Dendritic cell treated with granulocyte-macrophage colony-stimulating factor and Interleukin-4, amounts not matched to agents 40 ng/mL and 50 ng/mL, for 4 days (primary cell): ENCODE data around the gene SOAT1.
"Not testable (repeated sequence)": the region's sequence is repeated elsewhere in the genome, so short reads cannot be mapped to it uniquely, and the experiment has no call there.

Experiments used
- H3K27ac Mint-ChIP-seq: one replicate; pipeline ENCODE4 v1.8.0; 2022; ENCODE audit warnings: mild to moderate bottlenecking, mixed read lengths
- H3K27me3 Mint-ChIP-seq: one replicate; pipeline ENCODE4 v1.8.0; 2022; ENCODE audit warnings: mild to moderate bottlenecking, mixed read lengths
- H3K36me3 Mint-ChIP-seq: one replicate; pipeline ENCODE4 v1.8.0; 2022; ENCODE audit warnings: low read depth, mixed read lengths
- H3K4me1 Mint-ChIP-seq: one replicate; pipeline ENCODE4 v1.8.0; 2022; ENCODE audit warnings: low read depth, mixed read lengths
- H3K4me3 Mint-ChIP-seq: one replicate; pipeline ENCODE4 v1.8.0; 2022; ENCODE audit warnings: mild to moderate bottlenecking, moderate library complexity, mixed read lengths
- H3K9me3 Mint-ChIP-seq: one replicate; pipeline ENCODE4 v1.8.0; 2022; ENCODE audit warnings: mixed read lengths
- intact Hi-C: fragments of 100-400 bp; cut with micrococcal nuclease; formaldehyde crosslinking; loops from one replicate; pipeline ENCODE4 v1.15.0; 2022

Gene SOAT1

DNA sequence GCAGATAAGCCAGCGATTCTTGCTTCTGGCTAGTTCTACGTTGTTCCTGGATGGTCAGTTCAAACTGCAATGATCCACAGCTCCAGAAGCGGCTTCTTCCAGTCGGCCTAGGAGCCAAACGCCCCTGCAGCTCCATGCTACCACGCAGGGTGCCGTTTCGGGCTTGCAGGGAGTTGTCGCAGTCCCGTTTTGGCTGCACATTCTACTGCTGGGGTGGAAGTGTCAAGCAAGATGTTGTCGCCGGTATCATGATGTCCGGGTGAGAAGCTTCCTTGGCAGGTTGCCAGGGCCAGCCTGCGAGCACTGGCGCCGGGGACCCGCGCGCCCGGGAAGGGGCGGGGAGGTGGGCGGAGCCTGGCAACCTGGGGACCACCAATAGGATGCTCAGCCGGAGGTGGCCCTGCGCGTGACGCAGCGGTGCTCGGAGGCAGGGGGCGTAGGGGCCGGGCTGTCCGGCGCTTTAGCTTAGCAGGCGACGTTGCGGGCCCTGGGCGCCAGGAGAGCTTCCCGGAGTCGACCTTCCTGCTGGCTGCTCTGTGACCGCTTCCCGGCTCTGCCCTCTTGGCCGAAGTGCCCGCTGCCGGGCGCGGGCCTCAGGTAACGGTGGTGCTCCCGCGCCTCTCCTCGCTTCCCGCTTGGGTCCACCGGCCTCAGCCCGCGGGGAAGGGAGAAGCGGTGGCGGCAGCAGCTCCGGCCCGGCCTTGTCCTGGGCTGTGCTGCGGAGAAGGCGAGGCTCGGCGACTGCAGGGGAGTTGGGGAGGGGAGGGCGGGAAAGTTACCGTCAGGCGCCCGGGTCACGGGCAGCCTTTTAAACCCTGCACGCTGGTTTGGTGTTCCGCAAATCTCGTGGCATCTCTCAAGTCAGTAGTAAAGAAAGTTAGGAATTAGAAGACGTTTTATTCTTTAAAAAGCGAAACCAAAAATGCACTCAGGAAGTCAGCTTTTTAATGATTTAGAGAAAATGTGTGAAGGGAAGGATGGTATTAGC, at the start of gene SOAT1:
TSS of gene SOAT1 (plus strand) at position 458 of the 988 bp plus-strand sequence. CDS start 8,888 bp downstream, outside the sequence.
- intact Hi-C loops: loop anchor here (1.0 to 10.0 kb wide), 5 partner anchors 69 to 213 kb away; partner anchors contain the start of genes ABL2 and AXDND1
- peak within 1 kb of the TSS; percentile 82 for H3K4me3 Mint-ChIP-seq
- peaks cover 50% of the 10 kb centered on the region for H3K36me3 Mint-ChIP-seq
- H3K4me1 Mint-ChIP-seq: peaks cover 68% of the 10 kb centered on the region
- H3K9me3 Mint-ChIP-seq: no peaks in the 10 kb centered on the region
- peak within 1 kb of the TSS; percentile 80 for H3K27ac Mint-ChIP-seq
- H3K27me3 Mint-ChIP-seq: no peaks in the 10 kb centered on the region

DNA sequence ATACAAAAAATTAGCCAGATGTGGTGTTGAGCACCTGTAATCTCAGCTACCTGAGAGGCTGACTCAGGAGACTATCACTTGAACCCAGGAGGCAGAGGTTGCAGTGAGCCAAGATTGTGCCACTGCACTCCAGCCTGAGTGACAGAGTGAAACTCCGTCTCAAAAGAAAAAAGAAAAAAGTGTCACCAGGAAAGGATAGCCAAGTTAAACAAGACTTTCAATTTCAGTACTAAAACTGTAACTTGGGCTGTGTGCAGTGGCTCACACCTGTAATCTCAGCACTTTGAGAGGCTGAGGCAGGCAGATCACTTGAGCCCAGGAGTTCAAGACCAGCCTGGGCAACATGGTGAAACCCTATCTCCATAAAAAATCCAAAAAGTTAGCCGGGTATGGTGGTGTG, 48.2 kb upstream of the SOAT1 start:
- H3K4me3 Mint-ChIP-seq, H3K27ac Mint-ChIP-seq, H3K36me3 Mint-ChIP-seq, H3K9me3 Mint-ChIP-seq, H3K27me3 Mint-ChIP-seq, intact Hi-C loops: not testable (repeated sequence)
- H3K4me1 Mint-ChIP-seq: peaks cover 14% of the 10 kb centered on the region

DNA sequence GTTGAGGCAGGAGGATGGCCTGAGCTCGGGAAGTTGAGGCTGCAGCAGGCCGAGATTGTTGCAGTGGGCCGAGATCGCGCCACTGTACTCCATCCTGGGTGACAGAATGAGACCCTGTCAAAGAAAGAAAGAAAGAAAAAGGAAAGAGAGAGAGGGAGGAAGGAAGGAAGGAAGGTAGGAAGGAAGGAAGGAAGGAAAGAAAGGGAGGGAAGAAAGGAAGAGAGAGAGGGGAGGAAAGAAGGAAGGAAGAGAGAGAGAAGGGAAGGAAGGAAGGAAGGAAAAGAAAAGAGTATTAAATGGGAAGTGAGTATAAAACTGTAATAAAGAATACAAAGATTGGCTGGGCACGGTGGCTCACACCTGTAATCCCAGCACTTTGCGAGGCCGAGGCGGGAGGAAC, 45.7 kb upstream of the SOAT1 start:
- H3K9me3 Mint-ChIP-seq: no peaks in the 10 kb centered on the region
- H3K4me1 Mint-ChIP-seq: peaks cover 24% of the 10 kb centered on the region
- intact Hi-C loops: no loop called here
- no peaks in the 10 kb centered on the region for H3K27me3 Mint-ChIP-seq
- H3K36me3 Mint-ChIP-seq: no peaks in the 10 kb centered on the region
- H3K27ac Mint-ChIP-seq: no peak overlapping the region
- no peak overlapping the region for H3K4me3 Mint-ChIP-seq

DNA sequence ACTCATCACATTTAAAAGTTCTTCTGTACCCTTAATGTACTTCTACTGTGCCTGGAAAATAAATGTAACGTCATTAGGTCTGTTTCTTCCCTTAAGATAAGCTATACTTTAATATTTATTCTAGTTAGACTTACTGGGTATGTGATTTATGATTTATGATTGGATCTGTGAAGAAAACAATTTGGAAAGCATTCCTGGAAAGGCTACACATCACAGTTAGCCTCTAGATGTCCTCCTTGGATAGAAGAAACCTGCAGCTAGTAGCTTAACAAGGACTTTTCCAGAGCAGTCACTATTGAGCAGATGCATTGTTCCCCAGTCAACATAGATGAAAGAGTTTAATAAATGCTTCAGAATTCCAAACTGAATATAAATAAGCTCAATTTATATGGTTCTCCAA, 41.9 kb upstream of the SOAT1 start:
- H3K27ac Mint-ChIP-seq: no peak overlapping the region
- H3K4me1 Mint-ChIP-seq: peaks cover 25% of the 10 kb centered on the region
- no peak overlapping the region for H3K4me3 Mint-ChIP-seq
- no peaks in the 10 kb centered on the region for H3K27me3 Mint-ChIP-seq
- H3K9me3 Mint-ChIP-seq: no peaks in the 10 kb centered on the region
- no peaks in the 10 kb centered on the region for H3K36me3 Mint-ChIP-seq
- intact Hi-C loops: loop anchor here (2.0 kb wide), 1 partner anchor 119 kb away; no protein-coding TSS in a partner anchor

DNA sequence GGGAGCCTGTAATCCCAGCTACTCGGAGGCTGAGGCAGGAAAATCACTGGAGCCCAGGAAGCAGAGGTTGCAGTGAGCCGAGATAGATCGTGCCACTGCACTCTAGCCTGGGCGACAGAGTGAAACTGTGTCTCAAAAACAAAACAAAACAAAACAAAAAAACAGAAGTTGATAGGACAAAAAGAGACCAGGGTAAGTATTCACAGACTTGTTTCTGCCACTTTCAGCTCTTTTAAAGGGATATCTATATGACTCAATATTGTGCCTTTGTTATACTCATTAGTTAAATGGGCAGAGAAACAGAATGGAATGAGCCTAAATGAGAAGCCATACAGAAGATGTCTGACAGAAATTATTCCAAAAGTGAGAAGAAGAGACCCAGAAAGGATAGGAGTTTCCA, 41.0 kb upstream of the SOAT1 start:
- Mint-ChIP-seq H3K36me3 (no peaks in the 10 kb centered on the region), H3K4me1 (peaks cover 25% of the 10 kb centered on the region), H3K27ac (peak overlapping the region; percentile 4), H3K9me3 (no peaks in the 10 kb centered on the region), H3K4me3 (no peak overlapping the region), H3K27me3 (no peaks in the 10 kb centered on the region)
- intact Hi-C loops: no loop called here

DNA sequence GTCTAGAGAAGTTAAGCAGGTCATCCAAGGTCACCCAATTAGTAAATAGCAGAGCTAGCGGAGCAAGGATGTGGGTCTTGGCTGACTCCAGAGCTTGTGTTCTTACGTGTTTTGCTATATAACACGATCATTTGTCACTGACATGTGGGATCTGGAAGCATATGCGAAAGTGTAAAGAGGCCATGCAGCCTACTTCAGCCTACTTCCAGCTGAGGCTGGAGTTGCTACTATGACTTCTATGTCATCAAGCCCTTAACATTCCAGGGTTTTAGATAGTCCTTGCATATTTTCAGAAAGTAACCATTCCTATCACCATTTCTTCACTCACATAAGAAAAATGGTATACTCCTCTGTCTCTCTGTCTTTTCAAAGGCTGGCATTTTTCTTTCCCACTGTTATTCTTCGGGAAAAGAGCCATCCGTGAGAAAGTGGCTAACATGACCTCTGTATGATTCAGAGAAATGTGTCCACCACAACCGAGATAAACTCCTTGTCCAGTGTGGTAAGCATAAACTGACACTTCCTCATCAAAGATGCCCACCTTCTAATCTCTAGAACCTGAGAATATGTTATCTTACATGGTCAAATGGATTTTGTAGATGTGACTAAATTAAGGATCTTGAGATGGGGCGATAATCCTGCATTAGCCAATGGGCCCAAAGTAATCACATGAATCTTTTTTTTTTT, 40.2 kb upstream of the SOAT1 start:
- no peak overlapping the region for H3K4me3 Mint-ChIP-seq
- intact Hi-C loops: no loop called here
- peaks cover 18% of the 10 kb centered on the region for H3K4me1 Mint-ChIP-seq
- no peaks in the 10 kb centered on the region for H3K9me3 Mint-ChIP-seq
- no peak overlapping the region for H3K27ac Mint-ChIP-seq
- H3K36me3 Mint-ChIP-seq: no peaks in the 10 kb centered on the region
- H3K27me3 Mint-ChIP-seq: no peaks in the 10 kb centered on the region

DNA sequence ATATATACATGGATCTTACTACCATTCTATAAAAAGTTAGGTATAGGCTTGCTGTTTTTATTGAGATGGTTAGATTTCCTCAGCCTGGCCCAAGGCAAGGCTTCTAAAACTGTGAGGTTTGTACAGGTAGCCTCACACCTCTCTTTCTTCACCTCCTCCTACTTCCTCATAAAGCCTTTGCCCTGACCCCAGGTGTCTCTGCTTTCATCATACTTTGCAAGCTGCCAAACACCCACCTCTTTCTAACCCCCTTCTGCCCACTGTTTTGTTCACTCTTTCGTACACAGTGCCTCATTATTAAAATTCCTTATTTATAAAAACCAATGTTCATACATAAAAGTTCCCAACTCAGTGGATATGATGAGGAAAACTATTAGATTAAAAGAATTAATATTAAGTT, 31.4 kb upstream of the SOAT1 start:
- Mint-ChIP-seq H3K27me3 (no peaks in the 10 kb centered on the region), H3K4me1 (no peaks in the 10 kb centered on the region), H3K9me3 (no peaks in the 10 kb centered on the region), H3K36me3 (no peaks in the 10 kb centered on the region), H3K27ac (no peak overlapping the region), H3K4me3 (no peak overlapping the region)
- intact Hi-C loops: no loop called here

DNA sequence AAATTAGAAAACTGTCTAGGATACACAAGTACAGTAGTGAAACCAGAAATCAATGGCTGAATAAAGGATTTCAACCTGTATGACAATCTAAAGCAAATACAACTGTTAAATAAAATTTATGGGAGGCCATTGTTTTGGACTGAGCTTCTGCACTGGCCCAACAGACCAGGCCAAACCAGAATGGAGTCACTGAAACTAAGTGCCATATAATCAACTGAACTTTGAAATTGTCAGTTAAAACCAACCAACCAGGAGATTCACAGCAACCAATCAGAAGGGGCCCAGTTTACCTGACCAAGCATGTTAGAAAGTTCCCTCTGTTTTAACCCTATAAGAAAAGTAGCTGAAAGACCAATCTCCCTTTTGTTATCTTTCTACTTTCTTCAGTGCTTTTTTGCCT, 30.5 kb upstream of the SOAT1 start:
- Mint-ChIP-seq H3K9me3 (no peaks in the 10 kb centered on the region), H3K4me1 (no peaks in the 10 kb centered on the region), H3K27me3 (no peaks in the 10 kb centered on the region), H3K4me3 (no peak overlapping the region), H3K27ac (no peak overlapping the region), H3K36me3 (no peaks in the 10 kb centered on the region)
- intact Hi-C loops: no loop called here

DNA sequence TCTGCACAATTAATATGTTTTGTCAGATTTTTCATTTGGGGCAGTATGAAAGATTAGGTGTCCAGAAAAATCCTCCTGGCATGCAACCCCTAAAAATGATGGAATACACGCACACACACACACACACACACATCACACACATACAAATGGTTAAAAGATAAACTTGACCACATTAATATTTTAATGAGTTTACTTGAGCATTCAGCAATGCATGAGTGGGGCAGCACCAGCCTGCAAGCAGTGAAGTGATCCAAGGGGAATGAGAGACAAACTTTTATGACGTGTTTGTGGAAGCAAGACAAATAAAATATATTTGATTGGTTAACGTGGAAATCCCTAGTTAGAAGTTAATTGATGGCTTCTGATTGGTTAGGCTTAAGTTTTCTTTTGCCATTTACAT, 29.1 kb upstream of the SOAT1 start:
- Mint-ChIP-seq H3K36me3 (no peaks in the 10 kb centered on the region), H3K4me1 (no peaks in the 10 kb centered on the region), H3K27me3 (no peaks in the 10 kb centered on the region), H3K27ac (no peak overlapping the region), H3K9me3 (no peaks in the 10 kb centered on the region), H3K4me3 (no peak overlapping the region)
- intact Hi-C loops: no loop called here

DNA sequence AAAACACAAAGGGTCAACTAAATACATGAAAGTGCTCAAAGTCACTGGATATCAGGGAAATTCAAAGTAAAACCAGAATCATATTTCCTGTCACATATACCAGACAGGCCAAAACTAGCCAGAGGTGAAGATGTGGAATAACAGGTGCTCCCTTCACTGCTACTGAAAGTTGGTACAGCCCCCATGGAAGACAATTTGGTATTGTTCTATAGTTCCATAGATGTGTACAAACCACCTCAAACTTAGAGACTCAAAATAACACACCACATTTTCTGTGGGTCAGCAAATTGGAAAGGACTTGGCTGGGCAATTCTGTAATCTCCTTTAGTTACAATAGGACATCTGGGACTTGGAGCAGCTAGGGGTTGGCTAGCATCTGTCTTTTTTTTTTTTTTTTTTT, 24.5 kb upstream of the SOAT1 start:
- H3K4me1 Mint-ChIP-seq: no peaks in the 10 kb centered on the region
- H3K27ac Mint-ChIP-seq: no peak overlapping the region
- intact Hi-C loops: no loop called here
- H3K4me3 Mint-ChIP-seq: no peak overlapping the region
- H3K9me3 Mint-ChIP-seq: no peaks in the 10 kb centered on the region
- H3K27me3 Mint-ChIP-seq: no peaks in the 10 kb centered on the region
- no peaks in the 10 kb centered on the region for H3K36me3 Mint-ChIP-seq

DNA sequence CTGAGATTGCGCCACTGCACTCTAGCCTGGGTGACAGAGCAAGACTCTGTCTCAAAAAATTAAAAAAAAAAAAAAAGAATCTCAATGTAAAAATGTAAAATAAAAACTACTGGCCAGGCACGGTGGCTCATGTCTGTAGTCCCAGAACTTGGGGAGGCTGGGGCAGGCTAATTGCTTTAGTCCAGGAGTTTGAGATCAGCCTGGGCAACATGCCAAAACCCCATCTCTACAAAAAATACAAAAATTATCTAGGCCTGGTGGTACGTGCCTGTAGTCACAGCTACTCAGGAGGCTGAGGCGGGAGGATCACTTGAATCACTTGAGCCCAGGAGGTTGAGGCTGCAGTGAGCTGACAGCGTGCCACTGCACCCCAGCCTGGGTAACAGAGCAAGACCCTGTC, 19.2 kb upstream of the SOAT1 start:
- H3K27me3 Mint-ChIP-seq, H3K9me3 Mint-ChIP-seq, H3K36me3 Mint-ChIP-seq, H3K4me3 Mint-ChIP-seq, H3K4me1 Mint-ChIP-seq, H3K27ac Mint-ChIP-seq, intact Hi-C loops: not testable (repeated sequence)

DNA sequence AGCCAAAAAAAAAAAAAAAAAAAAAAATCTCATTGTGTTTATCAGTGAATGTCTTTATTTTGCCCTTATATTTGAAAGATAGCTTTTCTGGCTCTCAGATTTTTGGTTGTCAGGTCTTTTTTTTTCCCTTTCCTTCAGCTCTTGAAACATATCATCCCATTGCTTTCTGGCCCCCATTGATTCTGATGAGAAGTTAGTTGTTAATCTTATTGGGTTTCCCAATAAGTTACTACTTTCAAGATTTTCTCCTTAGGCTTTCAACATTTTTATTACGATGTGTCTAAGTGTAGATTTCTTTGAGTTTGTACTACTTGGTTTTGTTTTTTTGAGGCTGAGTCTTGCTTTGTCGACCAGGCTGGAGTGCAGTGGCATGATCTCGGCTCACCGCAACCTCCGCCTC, 14.7 kb upstream of the SOAT1 start:
- peaks cover 6% of the 10 kb centered on the region for H3K36me3 Mint-ChIP-seq
- no peaks in the 10 kb centered on the region for H3K27me3 Mint-ChIP-seq
- H3K4me1 Mint-ChIP-seq: no peaks in the 10 kb centered on the region
- no peak overlapping the region for H3K4me3 Mint-ChIP-seq
- H3K9me3 Mint-ChIP-seq: peaks cover 16% of the 10 kb centered on the region
- intact Hi-C loops: no loop called here
- no peak overlapping the region for H3K27ac Mint-ChIP-seq

DNA sequence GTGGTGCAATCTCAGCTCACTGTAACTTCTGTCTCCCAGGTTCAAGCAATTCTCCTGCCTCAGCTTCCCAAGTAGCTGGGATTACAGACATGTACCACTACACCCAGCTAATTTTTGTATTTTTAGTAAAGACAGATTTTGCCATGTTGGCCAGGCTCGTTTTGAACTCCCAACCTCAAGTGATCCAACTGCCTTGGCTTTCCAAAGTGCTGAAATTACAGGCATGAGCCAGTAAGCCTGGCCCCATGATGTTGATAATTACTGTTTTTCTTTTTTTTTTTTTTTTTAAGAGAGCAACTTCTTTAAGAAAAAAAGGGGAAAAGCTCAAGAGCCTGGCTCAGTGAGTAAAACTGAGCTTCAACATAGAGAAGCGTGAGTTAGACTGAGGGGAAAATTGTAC, 9.6 kb upstream of the SOAT1 start:
- Mint-ChIP-seq H3K9me3 (peaks cover 10% of the 10 kb centered on the region), H3K36me3 (peaks cover 6% of the 10 kb centered on the region), H3K27me3 (no peaks in the 10 kb centered on the region)

DNA sequence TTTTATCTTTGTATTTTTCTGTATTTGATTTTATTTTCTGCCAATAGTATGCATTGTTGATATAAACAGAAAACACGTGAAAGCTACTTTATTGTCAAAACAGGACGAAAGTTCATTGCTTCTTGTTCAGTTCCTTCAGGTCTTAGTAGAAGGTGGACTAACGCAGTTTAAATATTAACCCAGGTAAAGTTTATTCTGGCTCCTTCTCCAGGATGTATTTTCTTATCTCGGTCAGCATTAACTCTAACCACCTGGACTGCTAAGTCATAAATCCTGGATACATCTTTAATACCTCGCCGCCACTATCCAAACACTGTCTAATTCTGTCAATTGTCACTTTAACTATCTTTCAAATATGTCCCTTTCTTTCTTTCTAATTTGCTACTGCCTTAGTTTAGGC, 5.7 kb upstream of the SOAT1 start:
- Mint-ChIP-seq H3K36me3 (no peaks in the 10 kb centered on the region), H3K9me3 (no peaks in the 10 kb centered on the region), H3K27ac (no peak overlapping the region), H3K27me3 (no peaks in the 10 kb centered on the region), H3K4me3 (no peak overlapping the region), H3K4me1 (peaks cover 23% of the 10 kb centered on the region)
- intact Hi-C loops: no loop called here

More for the DNA sequence above, 9.6 kb upstream of the SOAT1 start:
- no peak overlapping the region for H3K27ac Mint-ChIP-seq
- H3K4me3 Mint-ChIP-seq: no peak overlapping the region
- intact Hi-C loops: no loop called here
- H3K4me1 Mint-ChIP-seq: peaks cover 3% of the 10 kb centered on the region
